IPS-20b (cell line): ENCODE results near the gene ROR1.

ENCODE experiments used
- H3K27ac ChIP-seq: one replicate; pipeline ENCODE4 v1.5.1; 2013; ENCODE audit warnings: low read length
- H3K27me3 ChIP-seq: 2 replicates; pipeline ENCODE4 v1.6.1; 2013; ENCODE audit warnings: mild to moderate bottlenecking, low read length, inconsistent platforms; ENCODE audit not compliant: insufficient read depth
- H3K36me3 ChIP-seq: 2 replicates; pipeline ENCODE4 v1.6.1; 2013; ENCODE audit warnings: low read depth, mild to moderate bottlenecking, inconsistent platforms, low read length, moderate library complexity; ENCODE audit not compliant: insufficient read depth
- H3K4me1 ChIP-seq: 2 replicates; pipeline ENCODE4 v1.6.1; 2013; ENCODE audit warnings: mild to moderate bottlenecking, control low read depth, inconsistent platforms, low read length, moderate library complexity; ENCODE audit not compliant: insufficient read depth
- H3K4me3 ChIP-seq: 2 replicates; pipeline ENCODE4 v1.5.1; 2013; ENCODE audit warnings: mild to moderate bottlenecking, low read length, inconsistent platforms
- H3K9ac ChIP-seq: 2 replicates; pipeline ENCODE4 v1.6.1; 2013; ENCODE audit warnings: low read depth, mild to moderate bottlenecking, inconsistent platforms, low read length, moderate library complexity
- H3K9me3 ChIP-seq: 2 replicates; pipeline ENCODE4 v1.6.1; 2013; ENCODE audit warnings: mild to moderate bottlenecking, low read depth, low read length, inconsistent platforms; ENCODE audit not compliant: insufficient read depth

Gene ROR1

GRCh38 chr1:63934697-63935096 is 160.9 kb downstream of the ROR1 start:
- Histone ChIP-seq H3K9ac (no peak overlapping the region), H3K9me3 (no peaks in the 10 kb centered on the region), H3K27ac (no peak overlapping the region), H3K4me1 (peaks cover 6% of the 10 kb centered on the region; the same call in 1 of the 2 replicates), H3K36me3 (no peaks in the 10 kb centered on the region), H3K27me3 (no peaks in the 10 kb centered on the region), H3K4me3 (no peak overlapping the region)

- peaks cover 4% of the 10 kb centered on the region; the same call in 1 of the 2 replicates for H3K4me1 ChIP-seq
- no peaks in the 10 kb centered on the region for H3K9me3 ChIP-seq
- H3K9ac ChIP-seq: no peak overlapping the region
- H3K4me3 ChIP-seq: no peak overlapping the region
- no peak overlapping the region for H3K27ac ChIP-seq
- no peaks in the 10 kb centered on the region for H3K27me3 ChIP-seq
- no peaks in the 10 kb centered on the region for H3K36me3 ChIP-seq
Observed at GRCh38 chr1:63935143-63935542, 161.3 kb downstream of the ROR1 start.

DNA sequence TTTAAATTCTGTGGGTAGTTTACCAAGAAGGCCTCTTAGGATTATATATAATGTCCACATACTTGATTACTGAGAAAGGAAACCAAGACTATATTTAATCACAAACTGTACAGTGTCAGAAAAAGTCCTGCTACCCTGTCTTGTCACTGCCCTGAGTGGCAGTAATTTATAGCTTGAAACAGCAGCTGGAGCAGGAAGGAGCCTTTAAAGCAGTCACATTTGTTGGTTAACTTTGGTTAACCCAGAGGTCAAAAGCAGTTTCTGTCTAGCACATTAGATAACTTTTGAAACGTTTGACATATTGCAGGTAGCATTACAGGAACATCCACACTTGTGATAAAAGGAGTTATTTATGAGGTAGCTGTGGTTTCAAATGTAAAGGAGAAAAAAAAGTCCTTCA is 161.7 kb downstream of the ROR1 start:
- Histone ChIP-seq H3K9ac (no peak overlapping the region), H3K36me3 (0 out of 2 replicates have a peak, but pooled peaks cover under 1% of the 10 kb centered on the region), H3K9me3 (no peaks in the 10 kb centered on the region), H3K4me3 (no peak overlapping the region), H3K27ac (no peak overlapping the region), H3K4me1 (peaks cover under 1% of the 10 kb centered on the region; the same call in 1 of the 2 replicates), H3K27me3 (no peaks in the 10 kb centered on the region)

DNA sequence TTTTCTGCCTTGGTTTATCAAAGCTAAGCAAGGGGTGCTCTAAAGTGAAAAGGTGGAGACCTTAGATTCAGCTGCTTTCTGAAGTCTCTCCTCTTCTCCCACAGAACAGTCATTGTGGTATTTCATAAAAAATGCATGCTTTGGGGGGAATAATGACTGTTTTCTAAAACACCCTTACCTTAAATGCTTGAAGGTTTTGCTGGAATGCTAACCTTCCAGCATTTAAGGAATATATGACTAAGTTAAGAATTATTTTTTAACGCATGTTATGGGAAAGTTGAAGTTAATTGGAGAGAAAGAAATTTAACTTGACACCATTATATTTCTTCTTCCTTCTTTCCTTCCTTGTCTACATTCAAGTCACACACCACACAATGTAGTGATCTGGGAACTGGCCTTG is 162.5 kb downstream of the ROR1 start:
- Histone ChIP-seq H3K9ac (no peak overlapping the region), H3K4me3 (no peak overlapping the region), H3K4me1 (no peaks in the 10 kb centered on the region), H3K27me3 (no peaks in the 10 kb centered on the region), H3K9me3 (no peaks in the 10 kb centered on the region), H3K27ac (no peak overlapping the region), H3K36me3 (0 out of 2 replicates have a peak, but pooled peaks cover 3% of the 10 kb centered on the region)

GRCh38 chr1:63936801-63937200 is 163.0 kb downstream of the ROR1 start:
- Histone ChIP-seq H3K4me3 (no peak overlapping the region), H3K4me1 (no peaks in the 10 kb centered on the region), H3K36me3 (0 out of 2 replicates have a peak, but pooled peaks cover 3% of the 10 kb centered on the region), H3K9me3 (no peaks in the 10 kb centered on the region), H3K27me3 (no peaks in the 10 kb centered on the region), H3K27ac (no peak overlapping the region), H3K9ac (no peak overlapping the region)

DNA sequence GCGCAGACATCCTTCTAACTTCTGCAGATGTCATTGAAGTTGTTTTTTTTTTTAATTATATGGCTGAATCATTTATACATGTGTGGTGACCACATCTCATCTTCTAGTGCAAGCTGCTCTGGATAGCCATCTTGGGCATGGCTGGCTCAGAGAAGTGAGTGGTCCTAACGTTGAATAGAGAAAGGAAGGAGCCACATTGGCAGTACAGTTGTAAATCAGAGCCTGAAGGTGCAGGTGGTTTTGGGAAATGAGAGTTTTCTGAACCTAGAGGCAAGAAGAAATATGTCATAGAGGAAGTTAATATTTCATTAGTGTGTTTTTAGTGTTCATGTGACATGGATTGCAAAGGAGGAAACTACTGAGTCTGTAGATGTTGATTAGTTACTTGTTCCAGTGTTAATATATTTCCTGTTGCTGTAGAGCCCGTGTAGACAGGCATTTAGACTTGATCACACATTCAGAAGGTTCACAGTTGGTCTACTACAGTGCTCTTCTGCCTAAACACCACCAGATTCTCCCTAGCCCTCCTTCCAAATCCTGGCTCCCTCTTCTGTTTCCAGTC is 163.7 kb downstream of the ROR1 start:
- H3K27ac ChIP-seq: no peak overlapping the region
- H3K4me1 ChIP-seq: no peaks in the 10 kb centered on the region; the same call in 1 of the 2 replicates
- no peaks in the 10 kb centered on the region for H3K27me3 ChIP-seq
- H3K4me3 ChIP-seq: no peak overlapping the region
- no peaks in the 10 kb centered on the region for H3K9me3 ChIP-seq
- H3K36me3 ChIP-seq: 0 out of 2 replicates have a peak, but pooled peaks cover 3% of the 10 kb centered on the region
- no peak overlapping the region for H3K9ac ChIP-seq

- H3K4me1 ChIP-seq: peaks cover 12% of the 10 kb centered on the region; the same call in 1 of the 2 replicates
- H3K4me3 ChIP-seq: no peak overlapping the region
- no peaks in the 10 kb centered on the region for H3K9me3 ChIP-seq
- no peak overlapping the region for H3K9ac ChIP-seq
- H3K36me3 ChIP-seq: 0 out of 2 replicates have a peak, but pooled peaks cover 3% of the 10 kb centered on the region
- H3K27me3 ChIP-seq: no peaks in the 10 kb centered on the region
- H3K27ac ChIP-seq: no peak overlapping the region
Observed at GRCh38 chr1:63940440-63940839, 166.6 kb downstream of the ROR1 start.

- H3K4me3 ChIP-seq: no peak overlapping the region
- peak overlapping the region; percentile 39 for H3K27ac ChIP-seq
- H3K27me3 ChIP-seq: no peaks in the 10 kb centered on the region
- 0 out of 2 replicates have a peak, but pooled peaks cover 3% of the 10 kb centered on the region for H3K36me3 ChIP-seq
- H3K4me1 ChIP-seq: peaks cover 12% of the 10 kb centered on the region; the same call in 1 of the 2 replicates
- H3K9me3 ChIP-seq: no peaks in the 10 kb centered on the region
- H3K9ac ChIP-seq: no peak overlapping the region
Observed at GRCh38 chr1:63943393-63943792, 169.6 kb downstream of the ROR1 start.

DNA sequence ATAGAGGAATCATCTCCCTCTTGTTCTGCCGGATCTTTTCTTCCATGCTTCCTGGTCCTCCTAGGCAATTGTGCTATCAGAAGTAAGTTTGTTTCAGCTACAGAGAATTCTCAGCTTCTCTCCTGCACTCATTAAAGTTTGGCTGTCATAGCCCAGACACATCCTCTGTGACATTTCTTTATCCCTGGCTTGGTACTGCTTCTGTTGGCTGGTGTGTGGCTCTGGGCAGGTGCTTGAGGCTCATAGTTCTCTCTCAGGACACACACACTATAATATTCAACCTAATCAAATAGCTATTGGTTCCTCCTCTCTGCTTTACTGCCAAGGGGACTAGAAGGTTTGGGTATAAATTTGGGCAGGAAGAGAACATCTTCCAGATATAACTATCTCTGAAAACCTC is 172.1 kb downstream of the ROR1 start:
- H3K36me3 ChIP-seq: no peaks in the 10 kb centered on the region
- peaks cover 24% of the 10 kb centered on the region; the same call in 1 of the 2 replicates for H3K4me1 ChIP-seq
- H3K9me3 ChIP-seq: no peaks in the 10 kb centered on the region
- H3K4me3 ChIP-seq: no peak overlapping the region
- H3K9ac ChIP-seq: no peak overlapping the region
- H3K27ac ChIP-seq: no peak overlapping the region
- H3K27me3 ChIP-seq: no peaks in the 10 kb centered on the region

DNA sequence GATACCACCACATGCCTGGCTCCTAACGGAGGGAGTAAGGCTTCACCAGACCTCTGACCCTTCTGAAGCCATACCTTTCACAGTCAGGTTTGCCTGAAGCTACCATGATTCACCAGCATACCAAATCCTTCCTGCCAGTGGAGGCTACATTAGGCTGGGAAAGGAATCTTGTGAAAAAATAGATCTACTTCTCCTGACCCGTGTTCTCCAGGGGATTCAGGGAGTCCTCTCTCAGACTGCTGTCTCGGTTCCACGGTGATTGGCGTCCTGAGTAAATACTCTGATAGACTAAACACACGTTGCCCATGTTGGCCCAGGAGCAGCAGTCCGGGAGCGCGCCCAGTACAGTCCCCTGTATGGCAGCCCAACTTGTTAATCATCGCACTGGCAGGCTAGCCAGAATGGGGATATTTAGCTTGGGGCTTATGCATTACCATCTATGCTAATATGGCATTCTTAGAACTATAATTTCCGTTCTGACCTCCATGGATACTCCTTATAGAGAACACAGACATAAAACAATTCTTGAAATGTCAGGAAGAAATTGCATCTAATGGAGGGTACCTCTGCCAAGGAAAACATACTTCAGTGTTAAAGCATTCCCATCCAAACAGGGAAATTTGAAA is 173.2 kb downstream of the ROR1 start:
- no peak overlapping the region for H3K4me3 ChIP-seq
- no peaks in the 10 kb centered on the region for H3K27me3 ChIP-seq
- no peaks in the 10 kb centered on the region for H3K36me3 ChIP-seq
- no peak overlapping the region for H3K27ac ChIP-seq
- no peaks in the 10 kb centered on the region for H3K9me3 ChIP-seq
- H3K4me1 ChIP-seq: peaks cover 30% of the 10 kb centered on the region
- H3K9ac ChIP-seq: no peak overlapping the region

- H3K9me3 ChIP-seq: peaks cover under 1% of the 10 kb centered on the region; the same call in 1 of the 2 replicates
- no peak overlapping the region for H3K4me3 ChIP-seq
- no peaks in the 10 kb centered on the region for H3K36me3 ChIP-seq
- H3K27ac ChIP-seq: no peak overlapping the region
- H3K4me1 ChIP-seq: peaks cover 30% of the 10 kb centered on the region
- H3K27me3 ChIP-seq: no peaks in the 10 kb centered on the region
- no peak overlapping the region for H3K9ac ChIP-seq
Observed at GRCh38 chr1:63947904-63948303, 174.1 kb downstream of the ROR1 start.

DNA sequence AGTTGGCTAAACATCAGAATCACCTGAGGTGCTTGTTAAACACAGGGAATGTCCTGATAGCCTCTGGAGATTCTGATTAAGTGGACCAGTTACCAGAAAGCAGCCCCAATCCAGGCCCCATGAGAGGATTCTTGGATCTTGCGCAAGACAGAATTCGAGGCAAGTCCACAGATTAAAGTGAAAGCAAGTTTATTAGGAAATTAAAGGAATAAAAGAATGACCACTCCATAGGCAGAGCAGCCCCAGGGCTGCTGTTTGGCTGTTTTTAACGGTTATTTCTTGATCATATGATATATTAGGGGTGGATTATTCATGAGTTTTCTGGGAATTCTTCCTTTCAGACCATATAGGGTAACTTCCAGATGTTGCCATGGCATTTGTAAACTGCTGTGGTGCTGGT is 176.2 kb downstream of the ROR1 start:
- peaks cover 15% of the 10 kb centered on the region for H3K9me3 ChIP-seq
- no peaks in the 10 kb centered on the region for H3K27me3 ChIP-seq
- no peak overlapping the region for H3K4me3 ChIP-seq
- H3K36me3 ChIP-seq: no peaks in the 10 kb centered on the region
- no peak overlapping the region for H3K9ac ChIP-seq
- no peak overlapping the region for H3K27ac ChIP-seq
- peaks cover 17% of the 10 kb centered on the region for H3K4me1 ChIP-seq
